ENCODE data around the gene BAAT.

The BAAT gene

DNA sequence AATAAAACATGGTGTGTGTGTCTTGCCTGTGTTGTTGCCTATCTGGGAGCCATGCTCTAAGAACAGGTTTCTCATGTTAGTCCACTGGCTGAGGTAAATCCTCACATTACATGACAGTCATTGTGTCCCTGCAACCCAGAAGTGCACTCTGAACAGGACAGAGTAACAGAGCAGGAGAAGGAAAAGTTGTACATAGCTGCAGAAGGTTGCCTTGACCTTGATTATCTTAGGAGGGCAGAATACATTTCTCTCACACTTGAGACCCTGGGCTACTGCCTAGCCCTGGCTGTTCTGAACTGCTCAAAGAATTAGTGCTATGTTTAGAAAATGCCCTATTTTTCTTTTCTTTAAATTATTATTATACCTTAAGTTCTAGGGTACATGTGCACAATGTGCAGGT lies 30.8 kb upstream of the BAAT start:
- TF ChIP-seq, protein P1, sequence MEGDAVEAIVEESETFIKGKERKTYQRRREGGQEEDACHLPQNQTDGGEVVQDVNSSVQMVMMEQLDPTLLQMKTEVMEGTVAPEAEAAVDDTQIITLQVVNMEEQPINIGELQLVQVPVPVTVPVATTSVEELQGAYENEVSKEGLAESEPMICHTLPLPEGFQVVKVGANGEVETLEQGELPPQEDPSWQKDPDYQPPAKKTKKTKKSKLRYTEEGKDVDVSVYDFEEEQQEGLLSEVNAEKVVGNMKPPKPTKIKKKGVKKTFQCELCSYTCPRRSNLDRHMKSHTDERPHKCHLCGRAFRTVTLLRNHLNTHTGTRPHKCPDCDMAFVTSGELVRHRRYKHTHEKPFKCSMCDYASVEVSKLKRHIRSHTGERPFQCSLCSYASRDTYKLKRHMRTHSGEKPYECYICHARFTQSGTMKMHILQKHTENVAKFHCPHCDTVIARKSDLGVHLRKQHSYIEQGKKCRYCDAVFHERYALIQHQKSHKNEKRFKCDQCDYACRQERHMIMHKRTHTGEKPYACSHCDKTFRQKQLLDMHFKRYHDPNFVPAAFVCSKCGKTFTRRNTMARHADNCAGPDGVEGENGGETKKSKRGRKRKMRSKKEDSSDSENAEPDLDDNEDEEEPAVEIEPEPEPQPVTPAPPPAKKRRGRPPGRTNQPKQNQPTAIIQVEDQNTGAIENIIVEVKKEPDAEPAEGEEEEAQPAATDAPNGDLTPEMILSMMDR (IDR thresholded peaks at IDR 0.05; ENCODE audit: borderline replicate concordance, control extremely low read depth, extremely low read depth, insufficient read depth, missing control alignments): no peak
- DNase-seq (ENCODE audit: low spot score): no peak
- in situ Hi-C loops (cut with MboI; ENCODE audit: low sequenced_read_pairs, unreplicated experiment): no loop called here

GRCh38 chr9:101414839-101415238 lies 30.0 kb upstream of the BAAT start:
- in situ Hi-C loops (cut with MboI; ENCODE audit: low sequenced_read_pairs, unreplicated experiment): no loop called here
- no peak for DNase-seq (ENCODE audit: low spot score)
- TF ChIP-seq, protein P1 (IDR thresholded peaks at IDR 0.05; ENCODE audit: borderline replicate concordance, control extremely low read depth, extremely low read depth, insufficient read depth, missing control alignments): no peak

DNA sequence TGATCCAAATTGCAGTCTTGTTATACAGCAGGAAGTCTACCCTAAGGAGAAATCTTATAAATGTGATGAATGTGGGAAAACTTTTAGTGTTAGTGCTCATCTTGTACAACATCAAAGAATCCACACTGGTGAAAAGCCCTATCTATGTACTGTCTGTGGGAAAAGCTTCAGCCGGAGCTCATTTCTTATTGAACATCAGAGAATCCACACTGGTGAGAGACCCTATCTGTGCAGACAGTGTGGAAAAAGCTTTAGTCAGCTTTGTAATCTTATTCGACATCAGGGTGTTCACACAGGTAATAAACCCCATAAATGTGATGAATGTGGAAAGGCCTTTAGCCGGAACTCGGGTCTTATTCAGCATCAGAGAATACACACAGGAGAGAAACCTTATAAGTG lies 24.3 kb upstream of the BAAT start:
- in situ Hi-C loops (cut with MboI; ENCODE audit: low sequenced_read_pairs, unreplicated experiment): no loop called here

GRCh38 chr9:101408374-101409078 lies 23.7 kb upstream of the BAAT start:
- TF ChIP-seq, protein P1 (IDR thresholded peaks at IDR 0.05; ENCODE audit: borderline replicate concordance, control extremely low read depth, extremely low read depth, insufficient read depth, missing control alignments): no peak
- DNase-seq (ENCODE audit: low spot score): no peak
- in situ Hi-C loops (cut with MboI; ENCODE audit: low sequenced_read_pairs, unreplicated experiment): no loop called here

More for the DNA sequence above, 24.3 kb upstream of the BAAT start:
- TF ChIP-seq, protein P1 (IDR thresholded peaks at IDR 0.05; ENCODE audit: borderline replicate concordance, control extremely low read depth, extremely low read depth, insufficient read depth, missing control alignments): no peak
- DNase-seq (ENCODE audit: low spot score): no peak

- TF ChIP-seq, protein P1 (IDR thresholded peaks at IDR 0.05; ENCODE audit: borderline replicate concordance, control extremely low read depth, extremely low read depth, insufficient read depth, missing control alignments): no peak
- in situ Hi-C loops (cut with MboI; ENCODE audit: low sequenced_read_pairs, unreplicated experiment): no loop called here
- DNase-seq (ENCODE audit: low spot score): no peak
Measured at GRCh38 chr9:101403516-101404285, 18.9 kb upstream of the BAAT start.

DNA sequence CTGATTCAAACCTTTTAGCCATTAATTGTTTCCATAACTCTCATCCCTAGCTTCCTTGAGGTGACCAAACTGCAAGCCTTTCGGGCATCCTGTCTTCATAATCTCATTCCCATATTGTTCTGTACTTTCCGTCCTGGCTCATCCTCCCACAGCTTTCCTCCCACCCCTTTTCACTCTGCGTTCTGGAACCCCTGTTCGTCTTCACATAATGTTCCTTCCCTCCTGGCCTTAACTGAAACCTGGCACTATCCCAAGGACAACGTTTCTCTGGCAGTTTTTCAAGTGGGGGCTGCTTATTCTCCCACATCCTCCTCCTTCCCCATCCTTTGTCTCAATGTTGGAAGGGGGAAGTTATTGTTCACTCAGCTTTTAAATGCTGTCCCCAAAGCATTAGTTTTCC lies 15.3 kb upstream of the BAAT start:
- TF ChIP-seq, protein P1 (IDR thresholded peaks at IDR 0.05; ENCODE audit: borderline replicate concordance, control extremely low read depth, extremely low read depth, insufficient read depth, missing control alignments): no peak
- in situ Hi-C loops (cut with MboI; ENCODE audit: low sequenced_read_pairs, unreplicated experiment): no loop called here
- no peak for DNase-seq (ENCODE audit: low spot score)

Measured in GM13976 (cell line).